ENCODE measurements around the gene AHRR. TPM values are rescaled to one million over a fixed set of nuclear protein-coding genes. Genes with fewer than 3 reads are reported as not detected.
A peak's percentile ranks its signal among the peaks of the same experiment; 100 is the strongest.
"Not testable (repeated sequence)": the region's sequence is repeated elsewhere in the genome, so short reads cannot be mapped to it uniquely, and the experiment has no call there.

The AHRR gene
- total and polyA plus RNA-seq, 12 donors = 0.07 to 1.2 (median 0.33) TPM; not detected in 2

DNA sequence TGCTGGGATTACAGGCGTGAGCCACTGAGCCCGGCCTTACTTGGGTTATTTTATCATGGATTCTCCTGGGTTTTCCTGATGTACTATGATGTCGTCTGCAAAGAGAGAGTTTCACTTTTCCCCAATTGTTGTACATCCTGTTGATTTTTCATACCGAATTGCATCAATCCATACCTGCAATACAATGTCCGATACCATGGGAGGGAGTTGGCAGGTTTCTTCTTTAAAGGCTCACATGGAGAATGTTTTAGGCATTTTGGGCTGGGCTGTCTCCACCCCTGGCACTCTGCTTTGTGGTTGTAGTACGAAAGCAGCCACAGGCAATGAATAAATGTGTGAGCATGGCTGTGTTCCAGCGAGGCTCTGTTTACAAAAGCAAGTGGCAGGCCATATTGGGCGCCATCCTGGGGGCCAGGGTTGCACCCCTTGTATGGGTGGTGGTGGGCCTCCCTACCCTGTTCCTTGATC is 86.3 kb downstream of the AHRR start:
- intact Hi-C loops (cut with DNase I) = no loop called here
- H3K9me3 ChIP-seq = no peaks in the 10 kb centered on the region
- 77 to 78% methylated on average over 8 of the region's 8 CpGs for WGBS, 2 donors
- H3K27me3 ChIP-seq = peaks cover 0 to 24% (median 6%) of the 10 kb centered on the region in 7 donors
- no peak overlapping the region for H3K4me3 ChIP-seq
- no peaks in the 10 kb centered on the region for H3K36me3 ChIP-seq
- no peak for DNase-seq
- TF ChIP-seq, protein P1, sequence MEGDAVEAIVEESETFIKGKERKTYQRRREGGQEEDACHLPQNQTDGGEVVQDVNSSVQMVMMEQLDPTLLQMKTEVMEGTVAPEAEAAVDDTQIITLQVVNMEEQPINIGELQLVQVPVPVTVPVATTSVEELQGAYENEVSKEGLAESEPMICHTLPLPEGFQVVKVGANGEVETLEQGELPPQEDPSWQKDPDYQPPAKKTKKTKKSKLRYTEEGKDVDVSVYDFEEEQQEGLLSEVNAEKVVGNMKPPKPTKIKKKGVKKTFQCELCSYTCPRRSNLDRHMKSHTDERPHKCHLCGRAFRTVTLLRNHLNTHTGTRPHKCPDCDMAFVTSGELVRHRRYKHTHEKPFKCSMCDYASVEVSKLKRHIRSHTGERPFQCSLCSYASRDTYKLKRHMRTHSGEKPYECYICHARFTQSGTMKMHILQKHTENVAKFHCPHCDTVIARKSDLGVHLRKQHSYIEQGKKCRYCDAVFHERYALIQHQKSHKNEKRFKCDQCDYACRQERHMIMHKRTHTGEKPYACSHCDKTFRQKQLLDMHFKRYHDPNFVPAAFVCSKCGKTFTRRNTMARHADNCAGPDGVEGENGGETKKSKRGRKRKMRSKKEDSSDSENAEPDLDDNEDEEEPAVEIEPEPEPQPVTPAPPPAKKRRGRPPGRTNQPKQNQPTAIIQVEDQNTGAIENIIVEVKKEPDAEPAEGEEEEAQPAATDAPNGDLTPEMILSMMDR (IDR thresholded peaks at IDR 0.05) = no peak
- no peak for ATAC-seq
- no peaks in the 10 kb centered on the region for H3K4me1 ChIP-seq
- H3K27ac ChIP-seq = no peak overlapping the region

DNA sequence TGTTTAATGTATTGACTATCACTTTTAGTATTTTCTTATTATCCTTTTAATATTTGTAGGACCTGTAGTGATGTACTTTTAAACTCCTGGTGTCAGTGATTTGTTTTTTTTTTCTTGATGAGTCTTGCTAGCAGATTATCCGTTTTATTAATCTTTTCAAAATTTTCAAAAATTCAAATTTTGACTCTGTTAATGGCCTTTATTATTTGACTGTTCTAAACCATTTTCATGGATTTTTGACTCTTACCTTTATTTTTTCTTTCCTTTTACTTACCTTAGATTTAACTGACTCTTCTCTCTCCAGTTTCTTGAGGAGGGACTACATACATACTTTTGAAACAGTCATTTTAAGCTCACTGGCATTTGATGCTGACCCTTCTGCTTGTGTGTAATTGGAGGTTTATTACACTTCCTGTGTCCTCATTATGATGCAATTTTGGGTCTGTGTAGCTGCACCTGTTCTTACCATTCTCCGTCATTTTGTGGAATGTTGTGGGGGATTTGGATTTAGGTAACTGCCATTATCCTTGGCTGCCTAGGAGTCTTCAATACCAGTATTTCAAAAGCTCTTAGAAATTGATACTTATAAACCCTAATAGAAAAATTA is 89.5 kb downstream of the AHRR start:
- 80 to 82% methylated on average over 2 of the region's 2 CpGs for WGBS, 2 donors
- Histone ChIP-seq H3K27ac (no peak overlapping the region), H3K4me1 (peaks cover 0 to 7% (median 0%) of the 10 kb centered on the region in 9 donors), H3K9me3 (no peaks in the 10 kb centered on the region), H3K27me3 (peaks cover 0 to 18% (median 6%) of the 10 kb centered on the region in 7 donors), H3K36me3 (no peaks in the 10 kb centered on the region), H3K4me3 (no peak overlapping the region)
- TF ChIP-seq, protein P1 (IDR thresholded peaks at IDR 0.05) = no peak
- intact Hi-C loops (cut with DNase I) = no loop called here
- no peak for ATAC-seq
- no peak for DNase-seq

DNA sequence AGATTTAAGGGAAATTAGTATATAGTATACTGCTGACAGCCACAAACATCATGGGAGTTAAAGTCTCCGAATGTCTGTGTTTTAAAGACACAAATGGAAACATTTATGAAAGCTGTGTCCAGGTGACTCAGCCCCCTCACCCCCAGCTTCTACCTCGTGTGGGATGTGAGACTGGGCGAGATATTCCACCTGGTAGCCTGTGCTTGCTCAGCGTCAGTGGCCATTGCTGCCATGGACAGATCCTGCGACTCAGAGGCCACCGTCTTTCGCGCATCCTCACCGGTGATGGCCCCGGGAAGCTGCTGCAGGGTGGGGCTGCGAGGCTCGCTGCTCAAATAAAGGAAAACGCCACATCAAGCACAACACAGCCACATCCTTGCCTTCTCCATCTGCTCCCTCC is 90.2 kb downstream of the AHRR start:
- 75 to 78% methylated on average over 13 of the region's 13 CpGs for WGBS, 2 donors
- TF ChIP-seq, protein P1 (IDR thresholded peaks at IDR 0.05) = no peak
- no peak for DNase-seq

DNA sequence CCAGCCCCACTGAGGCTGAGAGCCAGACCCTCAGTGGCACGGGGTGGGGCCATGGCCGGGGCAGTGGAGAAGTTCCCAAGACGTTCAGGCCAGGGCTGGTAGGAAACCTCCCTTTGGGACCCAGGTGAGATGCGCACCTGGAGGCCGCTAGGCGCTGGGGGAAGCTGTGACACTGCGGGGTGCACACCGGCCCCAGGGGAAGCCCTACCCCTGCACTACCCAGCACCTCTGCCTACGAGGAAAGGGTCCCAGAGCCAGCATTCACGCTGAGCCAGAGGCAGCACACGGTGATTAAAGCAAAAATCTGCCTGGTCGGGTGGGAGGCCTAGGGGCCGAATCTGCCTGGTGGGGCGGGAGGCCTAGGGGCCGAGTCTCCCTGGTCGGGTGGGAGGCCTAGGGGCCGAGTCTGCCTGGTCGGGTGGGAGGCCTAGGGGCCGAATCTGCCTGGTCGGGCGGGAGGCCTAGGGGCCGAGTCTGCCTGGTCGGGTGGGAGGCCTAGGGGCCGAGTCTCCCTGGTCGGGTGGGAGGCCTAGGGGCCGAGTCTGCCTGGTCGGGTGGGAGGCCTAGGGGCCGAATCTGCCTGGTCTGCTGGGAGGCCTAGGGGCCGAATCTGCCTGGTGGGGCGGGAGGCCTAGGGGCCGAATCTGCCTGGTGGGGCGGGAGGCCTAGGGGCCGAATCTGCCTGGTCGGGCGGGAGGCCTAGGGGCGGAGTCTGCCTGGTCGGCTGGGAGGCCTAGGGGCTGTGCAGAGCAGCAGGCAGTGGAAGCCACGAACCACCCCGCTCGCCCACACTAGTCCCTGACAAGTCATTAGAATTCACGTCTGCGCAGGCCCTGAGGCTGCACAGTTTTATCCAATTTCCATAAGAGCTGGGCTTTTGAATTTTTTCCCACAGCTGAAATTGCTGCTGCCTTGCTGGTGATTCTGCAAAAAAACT is 93.7 kb downstream of the AHRR start:
- H3K27ac ChIP-seq = peak overlapping the region in 4 of 10 donors; percentile 14 to 70 (median 48)
- H3K36me3 ChIP-seq; intact Hi-C loops (cut with DNase I); H3K27me3 ChIP-seq; H3K4me1 ChIP-seq; DNase-seq; H3K9me3 ChIP-seq: not testable (repeated sequence)
- peak overlapping the region in 1 of 10 donors; percentile 23 for H3K4me3 ChIP-seq
- peak in 2 of 8 donors; percentile 89 to 94 for ATAC-seq
- WGBS, 2 donors = 84 to 88% methylated on average over 40 to 42 of the region's 42 CpGs

More for the DNA sequence above, 90.2 kb downstream of the AHRR start:
- Histone ChIP-seq H3K9me3 (no peaks in the 10 kb centered on the region), H3K27me3 (peaks cover 0 to 16% (median 6%) of the 10 kb centered on the region in 7 donors), H3K36me3 (no peaks in the 10 kb centered on the region), H3K27ac (no peak overlapping the region), H3K4me3 (no peak overlapping the region), H3K4me1 (peaks cover 0 to 8% (median 0%) of the 10 kb centered on the region in 9 donors)
- ATAC-seq = no peak
- intact Hi-C loops (cut with DNase I) = no loop called here

Measured in heart right ventricle (tissue), 16 donors.